Measurements from ENCODE around the gene RWDD4.

DNA sequence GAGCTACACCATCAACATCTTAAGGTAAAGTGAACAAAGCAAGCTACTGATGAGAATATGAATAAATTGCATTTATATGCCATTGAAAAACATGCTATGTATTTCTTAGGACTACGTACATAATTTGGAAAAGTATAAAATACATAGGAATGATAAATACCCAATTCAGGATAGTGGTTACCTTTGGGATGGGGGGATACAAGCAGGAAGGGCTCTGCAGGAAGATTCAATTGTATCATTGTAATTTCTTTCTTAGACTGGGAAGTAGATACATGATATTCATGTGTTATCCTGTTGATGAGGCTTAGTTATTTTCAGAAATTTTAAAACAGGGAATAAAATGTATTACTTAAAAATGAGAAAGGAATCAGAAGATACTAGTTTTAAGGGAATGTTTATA, 43.5 kb upstream of the RWDD4 start:
- TF ChIP-seq CTCF (IDR thresholded peaks at IDR 0.05; ENCODE audit: poor library complexity), result no peak
- TF ChIP-seq EZH2phosphoT487 (IDR thresholded peaks at IDR 0.05; ENCODE audit: low read depth, severe bottlenecking, unreplicated experiment), result no peak
